22Rv1 (cell line): ENCODE data around the gene BANP.

Source experiments
- CTCF ChIP-seq: fragments of 450-650 bp; IDR thresholded peaks from 2 replicates; pipeline ENCODE4 v1.5.1; 2017; ENCODE audit warnings: mild to moderate bottlenecking
- ZFX ChIP-seq: fragments of 450-650 bp; IDR thresholded peaks from 2 replicates; pipeline ENCODE4 v1.6.1; 2017; ENCODE audit warnings: antibody characterized with exemption, borderline replicate concordance

DNA sequence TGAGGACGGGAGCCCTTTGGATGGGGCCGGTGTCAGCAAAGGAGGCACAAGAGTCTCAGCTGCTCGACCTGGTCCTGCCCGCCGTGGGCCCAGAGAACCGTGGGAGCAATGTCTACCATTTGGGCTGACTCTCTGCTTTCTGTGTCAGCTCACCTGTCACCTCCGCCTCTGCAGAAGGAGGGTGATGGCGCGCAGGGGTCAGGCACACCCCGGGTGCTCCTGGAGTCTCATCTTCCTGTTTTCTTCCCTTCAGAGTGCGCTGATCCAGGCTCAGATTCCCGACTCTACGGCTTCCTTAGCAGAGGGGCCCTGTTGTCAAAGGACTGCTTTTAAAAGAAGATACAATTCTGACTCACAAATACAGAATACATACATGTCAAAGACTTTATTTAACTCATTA is 167.1 kb downstream of the BANP start:
- TF ChIP-seq CTCF (no peak), ZFX (no peak)
